HFF-Myc (cell line): ENCODE measurements around the gene TRPM1.

Experiments
- DNase-seq: peaks from one replicate; pipeline ENCODE4 v3.0.0-alpha.2; 2011; ENCODE audit warnings: low read depth; ENCODE audit errors: extremely low read depth
- H3K4me3 ChIP-seq: replicated peaks from 2 replicates; pipeline ENCODE4 v1.5.1; 2011; ENCODE audit warnings: low read depth, mild to moderate bottlenecking, control low read depth, low read length
- TF ChIP-seq, protein P1 (sequence below): IDR thresholded peaks from 2 replicates; pipeline ENCODE4 v1.5.1; 2012; ENCODE audit warnings: mild to moderate bottlenecking, low read depth, low read length, control low read depth; ENCODE audit errors: missing control alignments

TRPM1 gene

DNA sequence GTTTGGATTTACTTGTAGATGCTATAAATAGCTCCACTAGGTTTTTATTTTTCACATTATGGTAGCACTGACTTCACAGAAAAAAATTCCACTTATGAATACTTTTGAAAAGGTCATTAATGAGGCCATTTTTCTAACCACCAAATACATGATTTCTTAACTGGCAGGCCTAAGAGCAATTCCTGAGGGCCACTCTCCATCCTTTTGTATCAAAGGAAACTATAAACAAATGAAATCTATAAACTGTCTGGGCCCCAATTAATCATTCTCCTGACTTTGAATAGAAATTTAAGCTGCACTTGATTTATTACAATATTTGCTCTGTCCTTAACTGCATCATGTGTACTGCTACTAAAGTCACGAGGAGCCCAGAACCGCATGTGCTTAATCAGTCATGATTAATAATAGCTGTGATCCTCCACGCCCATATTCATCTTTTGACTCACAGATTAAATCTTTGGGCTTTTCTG, 85.0 kb downstream of the TRPM1 start:
- no peak overlapping the region for H3K4me3 ChIP-seq
- TF ChIP-seq, protein P1, sequence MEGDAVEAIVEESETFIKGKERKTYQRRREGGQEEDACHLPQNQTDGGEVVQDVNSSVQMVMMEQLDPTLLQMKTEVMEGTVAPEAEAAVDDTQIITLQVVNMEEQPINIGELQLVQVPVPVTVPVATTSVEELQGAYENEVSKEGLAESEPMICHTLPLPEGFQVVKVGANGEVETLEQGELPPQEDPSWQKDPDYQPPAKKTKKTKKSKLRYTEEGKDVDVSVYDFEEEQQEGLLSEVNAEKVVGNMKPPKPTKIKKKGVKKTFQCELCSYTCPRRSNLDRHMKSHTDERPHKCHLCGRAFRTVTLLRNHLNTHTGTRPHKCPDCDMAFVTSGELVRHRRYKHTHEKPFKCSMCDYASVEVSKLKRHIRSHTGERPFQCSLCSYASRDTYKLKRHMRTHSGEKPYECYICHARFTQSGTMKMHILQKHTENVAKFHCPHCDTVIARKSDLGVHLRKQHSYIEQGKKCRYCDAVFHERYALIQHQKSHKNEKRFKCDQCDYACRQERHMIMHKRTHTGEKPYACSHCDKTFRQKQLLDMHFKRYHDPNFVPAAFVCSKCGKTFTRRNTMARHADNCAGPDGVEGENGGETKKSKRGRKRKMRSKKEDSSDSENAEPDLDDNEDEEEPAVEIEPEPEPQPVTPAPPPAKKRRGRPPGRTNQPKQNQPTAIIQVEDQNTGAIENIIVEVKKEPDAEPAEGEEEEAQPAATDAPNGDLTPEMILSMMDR = no peak
- DNase-seq = no peak

DNA sequence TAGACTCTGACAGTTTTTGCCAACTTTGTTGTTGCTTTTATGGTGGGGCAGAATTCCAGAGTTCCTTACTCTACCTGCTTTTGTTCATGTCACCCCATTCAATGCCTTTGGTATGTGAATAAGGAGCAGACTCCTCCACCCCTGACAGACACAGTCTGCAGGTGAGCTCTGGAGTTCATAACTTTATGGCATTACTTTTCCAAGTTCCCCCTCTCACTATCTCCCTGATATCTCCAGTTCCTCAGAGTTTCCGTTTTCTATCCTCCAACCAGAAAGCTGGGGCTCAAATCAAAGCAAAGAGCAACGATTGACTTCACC, 87.0 kb downstream of the TRPM1 start:
- TF ChIP-seq, protein P1 = no peak
- no peak for DNase-seq
- H3K4me3 ChIP-seq = no peak overlapping the region

GRCh38 chr15:31013863-31014607, 87.5 kb downstream of the TRPM1 start:
- no peak for DNase-seq
- H3K4me3 ChIP-seq = no peak overlapping the region
- TF ChIP-seq, protein P1 = no peak

GRCh38 chr15:31012455-31012854, 89.1 kb downstream of the TRPM1 start:
- DNase-seq = no peak
- TF ChIP-seq, protein P1 = no peak
- no peak overlapping the region for H3K4me3 ChIP-seq

DNA sequence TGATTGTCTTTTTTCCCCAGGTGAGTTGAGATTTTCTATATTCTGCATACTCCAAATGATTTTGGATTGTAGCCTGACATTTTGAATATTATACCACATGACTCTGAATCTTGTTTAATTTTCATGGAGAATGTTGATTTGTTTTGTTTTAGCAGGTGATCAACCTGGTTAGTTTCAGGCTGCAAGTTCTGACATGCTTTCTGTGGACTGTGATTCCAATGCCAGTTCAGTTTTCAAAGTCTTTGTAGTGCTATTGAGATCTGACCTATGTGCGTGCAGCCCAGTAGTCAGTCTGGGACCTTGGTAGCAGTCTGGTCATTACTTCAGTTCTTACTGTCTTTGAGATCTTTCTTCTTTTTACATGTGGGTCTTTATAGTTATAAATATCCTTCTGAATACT, 91.5 kb downstream of the TRPM1 start:
- H3K4me3 ChIP-seq = no peak overlapping the region
- no peak for DNase-seq
- TF ChIP-seq, protein P1 = no peak

DNA sequence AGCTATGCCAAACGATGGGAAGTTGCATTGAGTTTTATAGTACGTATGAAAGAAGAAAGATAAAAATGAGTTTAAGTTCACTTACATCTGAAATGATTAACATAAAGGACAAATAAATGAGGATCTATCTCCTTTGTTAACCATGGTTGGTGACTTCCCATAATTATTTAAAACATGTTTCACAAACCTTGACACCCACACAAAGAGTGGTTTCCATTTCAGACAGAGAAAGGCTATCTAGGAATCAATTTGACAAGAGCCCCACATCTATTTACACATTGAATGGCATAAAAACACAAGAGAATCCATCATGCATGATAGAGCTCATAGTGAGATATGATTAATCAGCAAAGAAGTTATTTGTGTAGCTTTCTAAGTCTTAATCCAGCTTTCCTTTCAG, 95.9 kb downstream of the TRPM1 start:
- DNase-seq = no peak
- H3K4me3 ChIP-seq = no peak overlapping the region
- TF ChIP-seq, protein P1 = no peak
